Left lung (tissue), 10 donors: ENCODE measurements around the gene MGAT5. TPM values are rescaled to one million over a fixed set of nuclear protein-coding genes. Genes with fewer than 3 reads are reported as not detected.
A peak's percentile ranks its signal among the peaks of the same experiment; 100 is the strongest.

Experiments
- ATAC-seq: fragments of 200-7000 bp; cut with Tn5 transposase; one replicate; pipeline ENCODE4 v1.9.1; 2020; ENCODE audit warnings: moderate library complexity
- DNase-seq, 4 donors: peaks; one replicate each; pipeline ENCODE4 v3.0.0-alpha.2; 2013 to 2020
- H3K27ac ChIP-seq, 2 donors: fragments of 200-600 bp; sonication (generic) in 1 of 2; one replicate each; pipeline versions ENCODE4 v1.5.0 to v1.8.0; 2020 to 2021
- H3K27me3 ChIP-seq, 2 donors: fragments of 200-600 bp; sonication (generic) in 1 of 2; one replicate each; pipeline versions ENCODE4 v1.5.0 to v1.8.0; 2020 to 2021
- H3K36me3 ChIP-seq, 2 donors: fragments of 200-600 bp; sonication (generic) in 1 of 2; one replicate each; pipeline versions ENCODE4 v1.5.0 to v1.8.0; 2020 to 2021
- H3K4me1 ChIP-seq, 2 donors: fragments of 200-600 bp; one replicate each; pipeline ENCODE4 v1.8.0; 2021
- H3K4me3 ChIP-seq, 2 donors: fragments of 200-600 bp; sonication (generic) in 1 of 2; one replicate each; pipeline versions ENCODE4 v1.5.0 to v1.8.0; 2020 to 2021; ENCODE audit warnings: mild to moderate bottlenecking in 1 of 2
- H3K9me3 ChIP-seq, 2 donors: fragments of 200-600 bp; sonication (generic) in 1 of 2; one replicate each; pipeline versions ENCODE4 v1.5.0 to v1.8.0; 2020 to 2021
- CTCF ChIP-seq, 2 donors: fragments of 200-600 bp; sonication (generic) in 1 of 2; IDR thresholded peaks; one replicate each; pipeline versions ENCODE4 v1.5.0 to v1.8.0; 2021; ENCODE audit warnings: antibody characterized with exemption in 2 of 2
- intact Hi-C, 2 donors: fragments of 100-400 bp; cut with DNase I; formaldehyde crosslinking; loops; one replicate each; pipeline versions ENCODE4 v1.11.2 to v1.14.2; 2022
- polyA plus RNA-seq, 6 donors: library from polyadenylated mRNA; unstranded; fragments of 120-200 nt; gene quantifications; one replicate each; pipeline ENCODE4 v1.2.1, GENCODE V29; 2013; ENCODE audit not compliant: insufficient read length in 6 of 6
- total RNA-seq, 2 donors: library from RNA; stranded (reverse); fragmentation: NEBNext Ultra II Directional; extraction: Animal tissue kit (Norgen Biotek cat#: 25700); gene quantifications; one replicate each; pipeline ENCODE4 v1.2.1, GENCODE V29; 2021
- donor health status: DM: no; HTN: yes; CAD: no.
- donor health status: DM: no; HTN: no; CAD: no.

The MGAT5 gene
- total and polyA plus RNA-seq, 8 donors = 24.5 to 57.0 (median 28.1) TPM

GRCh38 chr2:134458950-134459349 is 205.1 kb downstream of the MGAT5 start:
- peaks cover 0 to 7% of the 10 kb centered on the region in 2 donors for H3K4me1 ChIP-seq
- DNase-seq (no peak), ATAC-seq (no peak)
- peaks cover 0 to 23% of the 10 kb centered on the region in 2 donors for H3K36me3 ChIP-seq
- H3K27ac ChIP-seq = no peak overlapping the region
- no peaks in the 10 kb centered on the region for H3K27me3 ChIP-seq
- H3K4me3 ChIP-seq = no peak overlapping the region
- TF ChIP-seq CTCF (IDR thresholded peaks at IDR 0.05) = no peak
- no peaks in the 10 kb centered on the region for H3K9me3 ChIP-seq
- intact Hi-C loops = no loop called here

GRCh38 chr2:134459706-134460406 is 206.0 kb downstream of the MGAT5 start:
- no peaks in the 10 kb centered on the region for H3K9me3 ChIP-seq
- H3K27ac ChIP-seq = no peak overlapping the region
- peaks cover 0 to 14% of the 10 kb centered on the region in 2 donors for H3K36me3 ChIP-seq
- no peak overlapping the region for H3K4me3 ChIP-seq
- ATAC-seq (no peak), DNase-seq (no peak)
- peaks cover 0 to 7% of the 10 kb centered on the region in 2 donors for H3K4me1 ChIP-seq
- intact Hi-C loops = no loop called here
- no peak for TF ChIP-seq CTCF (IDR thresholded peaks at IDR 0.05)
- H3K27me3 ChIP-seq = no peaks in the 10 kb centered on the region

DNA sequence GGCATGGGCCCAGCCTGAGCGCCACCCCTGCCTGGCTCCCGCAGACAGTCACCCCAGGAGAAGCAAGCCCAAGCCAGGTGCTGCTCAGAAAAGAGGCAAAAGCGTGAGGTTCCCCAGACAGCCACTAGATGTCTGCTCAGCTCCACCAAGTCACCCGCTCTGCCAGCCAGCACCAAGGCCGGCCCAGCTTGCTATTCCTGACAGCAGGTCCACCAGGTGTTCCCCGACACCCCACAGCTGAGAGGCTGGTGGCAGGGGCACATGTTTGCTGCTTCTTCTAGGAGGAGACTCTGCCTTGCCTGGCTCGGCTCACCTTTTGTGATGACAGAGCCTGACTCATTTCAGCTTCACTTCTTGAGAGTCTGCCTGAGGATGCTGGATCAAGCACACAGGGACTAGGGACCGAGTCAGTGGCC is 206.7 kb downstream of the MGAT5 start:
- TF ChIP-seq CTCF (IDR thresholded peaks at IDR 0.05) = peak; percentile 33 to 41
- no peaks in the 10 kb centered on the region for H3K27me3 ChIP-seq
- no peak overlapping the region for H3K27ac ChIP-seq
- peak in 2 of 4 donors; percentile 48 to 57 for DNase-seq
- H3K9me3 ChIP-seq = no peaks in the 10 kb centered on the region
- ATAC-seq = peak; percentile 49
- H3K4me3 ChIP-seq = no peak overlapping the region
- intact Hi-C loops = no loop called here
- H3K36me3 ChIP-seq = peaks cover 0 to 7% of the 10 kb centered on the region in 2 donors
- H3K4me1 ChIP-seq = peaks cover 0 to 7% of the 10 kb centered on the region in 2 donors

DNA sequence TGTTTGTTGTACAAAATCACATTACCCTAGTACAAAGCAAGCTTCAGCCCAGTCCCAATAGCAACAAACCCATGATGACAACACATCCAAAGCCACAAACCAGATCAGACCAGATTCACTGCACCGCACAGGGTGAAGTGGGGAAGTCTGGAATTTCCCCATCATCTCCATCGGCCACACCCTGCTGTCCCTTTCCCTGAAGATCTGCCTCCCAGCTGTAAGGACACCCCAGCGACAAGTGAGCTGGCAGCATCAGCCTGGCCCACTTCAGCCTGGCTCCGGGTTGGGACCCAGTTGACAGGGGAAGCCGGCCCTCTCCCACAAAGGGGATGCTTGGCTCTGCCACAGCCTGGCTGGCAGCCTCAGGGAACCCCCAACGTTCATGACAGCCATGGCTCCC is 207.6 kb downstream of the MGAT5 start:
- ATAC-seq (peak; percentile 45), DNase-seq (peak in 1 of 4 donors; percentile 40)
- no peaks in the 10 kb centered on the region for H3K36me3 ChIP-seq
- no peaks in the 10 kb centered on the region for H3K9me3 ChIP-seq
- no peak for TF ChIP-seq CTCF (IDR thresholded peaks at IDR 0.05)
- no peak overlapping the region for H3K27ac ChIP-seq
- intact Hi-C loops = no loop called here
- no peaks in the 10 kb centered on the region for H3K27me3 ChIP-seq
- H3K4me3 ChIP-seq = no peak overlapping the region
- peaks cover 0 to 7% of the 10 kb centered on the region in 2 donors for H3K4me1 ChIP-seq

DNA sequence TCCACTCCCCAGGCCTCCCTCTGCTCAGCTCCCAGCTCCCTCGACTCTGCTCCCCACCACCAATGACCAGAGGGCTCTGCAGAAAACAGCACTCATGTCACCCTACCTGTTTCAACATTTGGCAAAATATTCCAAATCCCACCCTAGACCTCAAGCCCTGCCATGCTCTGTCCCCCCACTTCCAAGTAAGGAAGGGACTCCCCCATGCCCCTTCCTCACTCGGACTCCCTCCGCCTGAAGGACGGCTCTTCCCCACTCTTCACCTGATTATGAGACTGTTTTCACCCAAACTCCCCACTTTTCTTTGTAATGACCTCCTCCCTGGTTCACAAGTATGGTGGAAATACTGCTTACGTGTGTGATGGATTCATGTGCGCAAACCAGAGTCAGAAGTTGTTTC is 208.4 kb downstream of the MGAT5 start:
- Histone ChIP-seq H3K36me3 (no peaks in the 10 kb centered on the region), H3K27ac (no peak overlapping the region), H3K27me3 (no peaks in the 10 kb centered on the region), H3K9me3 (no peaks in the 10 kb centered on the region), H3K4me3 (no peak overlapping the region), H3K4me1 (peaks cover 0 to 7% of the 10 kb centered on the region in 2 donors)
- DNase-seq (no peak), ATAC-seq (no peak)
- no peak for TF ChIP-seq CTCF (IDR thresholded peaks at IDR 0.05)
- intact Hi-C loops = no loop called here
